HepG2 (cell line): ENCODE measurements around the gene PPP1R27. TPM values are rescaled to one million over a fixed set of nuclear protein-coding genes. Genes with fewer than 3 reads are reported as not detected.

Source experiments
- ATAC-seq: fragments of 200-7000 bp; cut with Tn5 transposase; 3 replicates; pipeline ENCODE4 v1.9.1; 2020; ENCODE audit warnings: mild to moderate bottlenecking, moderate library complexity
- BruUV-seq: library from RNA; stranded (reverse); fragments of 400-500 nt; replicated peaks from 2 replicates; lab custom pipeline; 2021; lab: Mats Ljungman, UMichigan
- CTCF ChIA-PET: fragments of 300-600 bp; formaldehyde crosslinking; extraction: SDS; loops from one replicate; lab custom pipeline; 2021; ENCODE audit warnings: low total read pairs, inconsistent platforms, low intra/inter-chr PET ratio; lab: Yijun Ruan, JAX
- POLR2A ChIA-PET: fragments of 350-600 bp; sonication (Branson Sonifier 250); formaldehyde crosslinking; loops from one replicate; lab custom pipeline; 2020; ENCODE audit warnings: antibody characterized with exemption, inconsistent platforms; lab: Yijun Ruan, JAX
- DNase-seq: peaks from one replicate; pipeline ENCODE4 v3.0.0-alpha.2; 2015; ENCODE audit warnings: low spot score
- FAIRE-seq: peaks from 3 replicates; lab custom pipeline; 2011; peaks lifted over from hg19 to GRCh38; lab: Jason Lieb, UNC
- H2AFZ ChIP-seq: one replicate; pipeline ENCODE4 v1.6.1; 2011; ENCODE audit warnings: low read length, inconsistent platforms
- H3K27ac ChIP-seq: fragments of 300-600 bp; 3 replicates; pipeline ENCODE4 v1.8.0; 2011; ENCODE audit warnings: mixed run types, mild to moderate bottlenecking, mixed read lengths, low read length, inconsistent platforms; ENCODE audit not compliant: insufficient read depth; ENCODE audit errors: extremely low read length
- H3K27me3 ChIP-seq, 2 experiments: fragments of 200-600 bp in 1 of 2; 2 replicates in 1 of 2; 3 replicates in 1 of 2; pipeline versions ENCODE4 v1.6.0 to v1.8.0; 2011; ENCODE audit warnings: low read length in 2 of 2, mild to moderate bottlenecking in 2 of 2, moderate library complexity in 2 of 2, inconsistent platforms in 1 of 2; ENCODE audit not compliant: insufficient read depth in 2 of 2, control insufficient read depth in 1 of 2
- H3K36me3 ChIP-seq, 2 experiments: fragments of 200-600 bp in 1 of 2; replicated peaks in 1 of 2; 2 replicates in 1 of 2; 3 replicates in 1 of 2; pipeline versions ENCODE4 v1.5.1 to v1.8.0; 2011; ENCODE audit warnings: low read length in 2 of 2, inconsistent platforms in 1 of 2; ENCODE audit not compliant: insufficient read depth in 2 of 2, control insufficient read depth in 1 of 2
- H3K4me1 ChIP-seq: 2 replicates; pipeline ENCODE4 v1.5.1; 2012; ENCODE audit warnings: low read length, inconsistent platforms; ENCODE audit not compliant: insufficient read depth
- H3K4me2 ChIP-seq: 2 replicates; pipeline ENCODE4 v1.6.0; 2011; ENCODE audit warnings: low read depth, low read length, inconsistent platforms
- H3K4me3 ChIP-seq, 3 experiments: fragments of 200-600 bp in 1 of 3; sonication (generic), shearing (Covaris generic) in 1 of 3; replicated peaks in 1 of 3; 2 replicates each; pipeline ENCODE4 v1.5.1; 2011 to 2016; ENCODE audit warnings: low read length in 3 of 3, inconsistent platforms in 2 of 3, low read depth in 2 of 3, mild to moderate bottlenecking in 2 of 3, control low read depth in 1 of 3, mixed read lengths in 1 of 3; ENCODE audit not compliant: insufficient read depth in 1 of 3
- H3K79me2 ChIP-seq: one replicate; pipeline ENCODE4 v1.6.1; 2011; ENCODE audit warnings: low read length, inconsistent platforms; ENCODE audit not compliant: insufficient read depth
- H3K9ac ChIP-seq: 2 replicates; pipeline ENCODE4 v1.6.0; 2011; ENCODE audit warnings: mild to moderate bottlenecking, low read depth, low read length, inconsistent platforms; ENCODE audit not compliant: insufficient read depth
- H3K9me3 ChIP-seq: 2 replicates; pipeline ENCODE4 v1.5.1; 2012; ENCODE audit warnings: mild to moderate bottlenecking, low read length
- H4K20me1 ChIP-seq: 2 replicates; pipeline ENCODE4 v1.6.0; 2011; ENCODE audit warnings: inconsistent platforms, mild to moderate bottlenecking, low read length, moderate library complexity; ENCODE audit not compliant: insufficient read depth
- EP300 ChIP-seq, 3 experiments: sonication (generic) in 1 of 3; formaldehyde crosslinking in 1 of 3; IDR thresholded peaks; 2 replicates each; pipeline versions ENCODE4 v1.5.1 to v1.6.1; 2011 to 2020; ENCODE audit warnings: low read depth in 2 of 3, low read length in 2 of 3, borderline replicate concordance in 1 of 3, improper control_type of control experiment in 1 of 3, mild to moderate bottlenecking in 1 of 3, missing genetic modification reagents in 1 of 3, moderate library complexity in 1 of 3
- GABPB1 ChIP-seq: IDR thresholded peaks from 2 replicates; pipeline ENCODE4 v1.6.1; 2016; ENCODE audit warnings: mild to moderate bottlenecking, missing genetic modification reagents, moderate library complexity, missing compliant biosample characterization
- GFI1 ChIP-seq: sonication (generic); formaldehyde crosslinking; IDR thresholded peaks from 2 replicates; pipeline ENCODE4 v1.5.0; 2020; ENCODE audit warnings: missing genetic modification reagents, mild to moderate bottlenecking, borderline replicate concordance
- KDM6A ChIP-seq: IDR thresholded peaks from 2 replicates; pipeline ENCODE4 v1.6.1; 2016; ENCODE audit warnings: low read depth
- NCOA5 ChIP-seq: sonication (generic); formaldehyde crosslinking; IDR thresholded peaks from 2 replicates; pipeline ENCODE4 v1.4.0; 2020; ENCODE audit warnings: missing genetic modification reagents
- PCBP1 ChIP-seq: fragments of 200-400 bp; formaldehyde crosslinking; IDR thresholded peaks from 2 replicates; pipeline ENCODE4 v1.6.1; 2017; ENCODE audit warnings: mild to moderate bottlenecking, low read depth, low read length, borderline replicate concordance
- POLR2A ChIP-seq, 2 experiments: IDR thresholded peaks; 2 replicates each; pipeline ENCODE4 v1.6.1; 2011; ENCODE audit warnings: low read depth in 2 of 2, low read length in 2 of 2, mild to moderate bottlenecking in 1 of 2, moderate library complexity in 1 of 2; ENCODE audit not compliant: insufficient read depth in 1 of 2
- POLR2AphosphoS5 ChIP-seq: IDR thresholded peaks from 2 replicates; pipeline ENCODE4 v1.6.1; 2012; ENCODE audit warnings: low read depth, low read length
- PPARG ChIP-seq: conservative IDR thresholded peaks from 2 replicates; pipeline ENCODE4 v1.6.1; 2016; ENCODE audit warnings: missing biosample characterization, missing genetic modification reagents
- RARA ChIP-seq: IDR thresholded peaks from 2 replicates; pipeline ENCODE4 v1.6.1; 2016; ENCODE audit warnings: missing genetic modification reagents, missing compliant biosample characterization
- SOX13 ChIP-seq, 3 experiments: fragments of 450-650 bp in 1 of 3; sonication (generic) in 1 of 3; formaldehyde crosslinking in 1 of 3; IDR thresholded peaks in 2 of 3; conservative IDR thresholded peaks in 1 of 3; 2 replicates each; pipeline versions ENCODE4 v1.5.0 to v1.6.1; 2016 to 2020; ENCODE audit warnings: antibody characterized with exemption in 1 of 3, mild to moderate bottlenecking in 1 of 3, missing compliant biosample characterization in 1 of 3, missing genetic modification reagents in 1 of 3, moderate library complexity in 1 of 3
- SRSF1 ChIP-seq: fragments of 200-400 bp; formaldehyde crosslinking; optimal IDR thresholded peaks from 2 replicates; pipeline ENCODE3; 2017; ENCODE audit warnings: mild to moderate bottlenecking, low read depth, low read length, moderate library complexity
- TCF7L2 ChIP-seq: IDR thresholded peaks from 2 replicates; pipeline ENCODE4 v1.6.1; 2011; ENCODE audit warnings: mild to moderate bottlenecking, low read depth, low read length, moderate library complexity
- ZNF205 ChIP-seq: IDR thresholded peaks from 2 replicates; pipeline ENCODE4 v1.6.1; 2018; ENCODE audit warnings: missing biosample characterization, missing genetic modification reagents
- ZNF577 ChIP-seq: sonication (generic); formaldehyde crosslinking; IDR thresholded peaks from 2 replicates; pipeline ENCODE4 v1.4.0; 2020; ENCODE audit warnings: mild to moderate bottlenecking, low read depth, missing genetic modification reagents, borderline replicate concordance
- ZNF7 ChIP-seq: IDR thresholded peaks from 2 replicates; pipeline ENCODE4 v1.6.1; 2016; ENCODE audit warnings: missing biosample characterization, missing genetic modification reagents
- WGBS: methylation state at CpG from one replicate; pipeline ENCODE4 v1.1.6; 2017; ENCODE audit warnings: low lambda C conversion rate; 5-methylcytosine and 5-hydroxymethylcytosine counted together
- in situ Hi-C: cut with HindIII; loops from 2 replicates; pipeline ENCODE4 v1.10.0; 2017; ENCODE audit warnings: low pct_unique_long_range_greater_than_20kb; ENCODE audit not compliant: extremely low pct_ligation_motif_present
- intact Hi-C: fragments of 100-400 bp; cut with micrococcal nuclease; formaldehyde crosslinking; loops from one replicate; pipeline ENCODE4 v1.10.0; 2022; ENCODE audit not compliant: unreplicated experiment
- polyA plus RNA-seq, 8 experiments: library from polyadenylated mRNA; depleted of rRNA in 3 of 8; stranded (reverse) in 7 of 8; unstranded in 1 of 8; fragments of >200 nt; fragmentation: Illumina TruSeq in 4 of 8; extraction: Trizol in 4 of 8; gene quantifications; 2 replicates each; pipeline versions ENCODE4 v1.2.1 to v1.2.3, GENCODE V29; 2011 to 2016; ENCODE audit warnings: low read depth in 4 of 8, missing spikeins in 1 of 8, mixed read lengths in 1 of 8; ENCODE audit not compliant: insufficient read depth in 1 of 8
- total RNA-seq, 5 experiments: library from RNA; depleted of rRNA; stranded (reverse); fragments of >200 nt; fragmentation: Illumina TruSeq; extraction: Trizol; gene quantifications; 2 replicates each; pipeline ENCODE4 v1.2.3, GENCODE V29; 2016; ENCODE audit warnings: low read depth in 1 of 5
- TF ChIP-seq, protein P1 (sequence below): IDR thresholded peaks from 2 replicates; pipeline ENCODE4 v1.6.1; 2016; ENCODE audit warnings: low read depth
- TF ChIP-seq, protein P2 (sequence below): sonication (generic); formaldehyde crosslinking; IDR thresholded peaks from 2 replicates; pipeline ENCODE4 v1.4.0; 2020; ENCODE audit warnings: missing genetic modification reagents, mild to moderate bottlenecking, borderline replicate concordance

Gene PPP1R27
- total and polyA plus RNA-seq, 2 of the 13 experiments (the other 11 are each of a cell fraction or from before 2014, with no cell fraction given), result 0.17 to 1.00 TPM

DNA sequence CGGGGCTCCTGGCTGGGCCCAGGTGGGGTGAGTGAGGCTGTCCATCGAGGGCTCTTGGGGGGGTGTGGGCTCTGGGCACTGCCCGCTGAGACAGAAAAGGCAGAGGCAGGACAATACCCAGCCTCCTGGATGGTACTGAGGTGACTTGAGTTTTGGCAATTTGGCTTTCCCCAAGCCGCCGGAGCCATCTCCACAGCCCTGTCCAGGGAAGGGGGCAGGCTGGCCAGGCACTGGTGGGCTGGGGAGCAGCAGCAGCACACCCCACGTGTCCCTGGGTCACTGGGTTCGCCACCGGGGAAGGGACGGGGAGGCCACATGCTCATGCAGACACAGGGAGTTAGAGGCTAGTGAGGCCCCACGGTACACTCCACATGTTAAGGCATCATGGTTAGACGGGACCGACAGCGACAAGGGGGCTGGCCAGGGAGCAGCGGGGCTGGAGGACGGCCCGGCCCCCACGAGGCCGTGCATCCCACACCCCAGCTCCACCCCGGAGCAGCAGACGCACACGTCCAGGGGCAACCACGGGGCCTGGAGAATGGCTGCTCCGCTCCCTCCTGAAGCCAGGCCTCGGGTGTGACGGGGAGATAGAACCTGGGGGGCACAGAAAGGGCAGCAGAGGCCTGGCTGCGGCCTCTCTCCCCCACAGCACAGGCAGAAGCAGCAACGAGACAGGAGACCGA lies 33.3 kb upstream of the PPP1R27 start:
- in situ Hi-C loops, result no loop called here
- 0 out of 2 replicates have a peak overlapping the region, but pooled peaks have one; percentile 1 for H3K9ac ChIP-seq
- BruUV-seq, result no TSS peak
- H3K4me1 ChIP-seq, result peaks cover 87% of the 10 kb centered on the region
- no peak overlapping the region for H3K4me2 ChIP-seq
- FAIRE-seq, result no peak
- CTCF ChIA-PET, result no interaction called here
- DNase-seq, result no peak
- H3K4me3 ChIP-seq, result no peak overlapping the region
- peaks cover 38% of the 10 kb centered on the region for H3K79me2 ChIP-seq
- no peaks in the 10 kb centered on the region for H3K27me3 ChIP-seq
- no peaks in the 10 kb centered on the region for H3K9me3 ChIP-seq
- peak; percentile 3 for ATAC-seq
- WGBS, result 93% methylated on average over 23 of the region's 28 CpGs
- intact Hi-C loops, result loop anchor here (5.0 kb wide), 1 partner anchor 154 kb away; the partner anchor contains the start of genes CENPX and LRRC45
- POLR2A ChIA-PET, result interaction anchor here (1.1 to 3.8 kb wide), 7 partner anchors 10 to 236 kb away, joined by 3 to 15 read pairs (median 8); partner anchors contain the start of genes CENPX, LRRC45, MAFG and NPB
- peaks cover 53% of the 10 kb centered on the region; the same call in 1 of the 2 replicates for H4K20me1 ChIP-seq
- peak overlapping the region; percentile 45 for H3K27ac ChIP-seq
- no peak overlapping the region for H2AFZ ChIP-seq
- peaks cover 18 to 35% of the 10 kb centered on the region in 2 experiments for H3K36me3 ChIP-seq
- TF ChIP-seq POLR2AphosphoS5 (peak; percentile 32), EP300 (IDR thresholded peaks at IDR 0.05; ENCODE audit: low read depth in 2 of 2, low read length in 2 of 2) (no peak; a peak in 1 of 4 replicates), EP300 (CRISPR knock-in tag; IDR thresholded peaks at IDR 0.05; ENCODE audit: borderline replicate concordance) (no peak), SRSF1 (peak; percentile 31), GFI1 (CRISPR knock-in tag) (no peak; the same call in 1 of the 2 replicates), POLR2A (IDR thresholded peaks at IDR 0.05; ENCODE audit: insufficient read depth in 1 of 2, low read depth in 2 of 2, low read length in 2 of 2) (peak in 1 of 2 experiments; percentile 71; a peak in 2 of 4 replicates), GABPB1 (peak; percentile 31; the same call in 1 of the 2 replicates), PCBP1 (peak; percentile 13; the same call in 1 of the 2 replicates), ZNF7 (CRISPR knock-in tag) (no peak), KDM6A (CRISPR knock-in tag) (no peak), NCOA5 (CRISPR knock-in tag) (peak; percentile 95), TCF7L2 (no peak), PPARG (CRISPR knock-in tag) (no peak), ZNF577 (CRISPR knock-in tag) (no peak), ZNF205 (peak; percentile 13), RARA (no peak), SOX13 (IDR thresholded peaks at IDR 0.05) (no peak; the same call in 1 of the 2 replicates), SOX13 (CRISPR knock-in tag; conservative IDR thresholded peaks at IDR 0.05 in 1 of 2, IDR thresholded peaks at IDR 0.05 in 1 of 2) (no peak)
- TF ChIP-seq, protein P1, sequence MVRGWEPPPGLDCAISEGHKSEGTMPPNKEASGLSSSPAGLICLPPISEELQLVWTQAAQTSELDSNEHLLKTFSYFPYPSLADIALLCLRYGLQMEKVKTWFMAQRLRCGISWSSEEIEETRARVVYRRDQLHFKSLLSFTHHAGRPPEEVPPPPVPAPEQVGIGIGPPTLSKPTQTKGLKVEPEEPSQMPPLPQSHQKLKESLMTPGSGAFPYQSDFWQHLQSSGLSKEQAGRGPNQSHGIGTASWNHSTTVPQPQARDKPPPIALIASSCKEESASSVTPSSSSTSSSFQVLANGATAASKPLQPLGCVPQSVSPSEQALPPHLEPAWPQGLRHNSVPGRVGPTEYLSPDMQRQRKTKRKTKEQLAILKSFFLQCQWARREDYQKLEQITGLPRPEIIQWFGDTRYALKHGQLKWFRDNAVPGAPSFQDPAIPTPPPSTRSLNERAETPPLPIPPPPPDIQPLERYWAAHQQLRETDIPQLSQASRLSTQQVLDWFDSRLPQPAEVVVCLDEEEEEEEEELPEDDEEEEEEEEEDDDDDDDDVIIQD (CRISPR knock-in tag), result no peak
- TF ChIP-seq, protein P2, sequence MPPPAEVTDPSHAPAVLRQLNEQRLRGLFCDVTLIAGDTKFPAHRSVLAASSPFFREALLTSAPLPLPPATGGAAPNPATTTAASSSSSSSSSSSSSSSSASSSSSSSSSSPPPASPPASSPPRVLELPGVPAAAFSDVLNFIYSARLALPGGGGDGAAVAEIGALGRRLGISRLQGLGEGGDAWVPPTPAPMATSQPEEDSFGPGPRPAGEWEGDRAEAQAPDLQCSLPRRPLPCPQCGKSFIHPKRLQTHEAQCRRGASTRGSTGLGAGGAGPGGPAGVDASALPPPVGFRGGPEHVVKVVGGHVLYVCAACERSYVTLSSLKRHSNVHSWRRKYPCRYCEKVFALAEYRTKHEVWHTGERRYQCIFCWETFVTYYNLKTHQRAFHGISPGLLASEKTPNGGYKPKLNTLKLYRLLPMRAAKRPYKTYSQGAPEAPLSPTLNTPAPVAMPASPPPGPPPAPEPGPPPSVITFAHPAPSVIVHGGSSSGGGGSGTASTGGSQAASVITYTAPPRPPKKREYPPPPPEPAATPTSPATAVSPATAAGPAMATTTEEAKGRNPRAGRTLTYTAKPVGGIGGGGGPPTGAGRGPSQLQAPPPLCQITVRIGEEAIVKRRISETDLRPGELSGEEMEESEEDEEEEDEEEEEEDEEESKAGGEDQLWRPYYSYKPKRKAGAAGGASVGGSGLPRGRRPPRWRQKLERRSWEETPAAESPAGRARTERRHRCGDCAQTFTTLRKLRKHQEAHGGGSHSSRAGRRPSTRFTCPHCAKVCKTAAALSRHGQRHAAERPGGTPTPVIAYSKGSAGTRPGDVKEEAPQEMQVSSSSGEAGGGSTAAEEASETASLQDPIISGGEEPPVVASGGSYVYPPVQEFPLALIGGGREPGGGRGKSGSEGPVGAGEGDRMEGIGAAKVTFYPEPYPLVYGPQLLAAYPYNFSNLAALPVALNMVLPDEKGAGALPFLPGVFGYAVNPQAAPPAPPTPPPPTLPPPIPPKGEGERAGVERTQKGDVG, result no peak; the same call in 1 of the 2 replicates
